ENCODE measurements around the gene BEGAIN. TPM values are rescaled to one million over a fixed set of nuclear protein-coding genes. Genes with fewer than 3 reads are reported as not detected.

The BEGAIN gene
- total and polyA plus RNA-seq, 12 donors: 0.20 to 4.3 (median 0.83) TPM

DNA sequence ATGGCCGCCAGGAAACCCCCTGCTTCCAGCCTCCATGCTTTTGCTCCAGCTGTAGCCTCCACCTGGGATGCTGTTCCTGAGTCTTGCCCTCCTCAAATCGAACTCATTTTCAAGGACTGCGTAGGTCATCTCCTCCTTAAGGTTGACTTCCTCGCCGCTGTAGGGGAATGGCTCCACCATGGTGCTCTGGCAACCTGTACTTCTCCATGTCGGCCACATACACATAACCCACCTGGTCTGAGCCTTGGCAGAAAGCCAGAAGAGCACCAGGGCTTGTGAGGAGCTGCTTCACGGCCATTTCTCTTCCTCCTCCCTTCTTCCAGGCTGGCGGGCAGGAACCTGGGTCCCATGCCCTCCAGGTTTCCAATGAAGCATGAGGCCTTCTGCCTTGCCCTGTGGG is 36.7 kb upstream of the BEGAIN start:
- intact Hi-C loops (cut with DNase I): no loop called here
- Histone ChIP-seq H3K27ac (no peak overlapping the region), H3K4me3 (no peak overlapping the region), H3K36me3 (no peaks in the 10 kb centered on the region), H3K27me3 (peaks cover 0 to 82% (median 61%) of the 10 kb centered on the region in 7 donors), H3K4me1 (peaks cover 0 to 15% (median 6%) of the 10 kb centered on the region in 9 donors), H3K9me3 (peaks cover 0 to 17% (median 0%) of the 10 kb centered on the region in 11 donors)
- DNase-seq (no peak), ATAC-seq (no peak)
- 87% methylated on average over 8 of the region's 8 CpGs for WGBS, 2 donors
- TF ChIP-seq CTCF (IDR thresholded peaks at IDR 0.05): no peak

- Histone ChIP-seq H3K27me3 (peaks cover 0 to 82% (median 57%) of the 10 kb centered on the region in 7 donors), H3K9me3 (peaks cover 0 to 17% (median 0%) of the 10 kb centered on the region in 11 donors), H3K4me3 (no peak overlapping the region), H3K4me1 (peaks cover 0 to 19% (median 10%) of the 10 kb centered on the region in 9 donors), H3K36me3 (no peaks in the 10 kb centered on the region), H3K27ac (no peak overlapping the region)
- ATAC-seq (no peak), DNase-seq (no peak)
- intact Hi-C loops (cut with DNase I): no loop called here
- WGBS, 2 donors: 85% methylated on average over 1 of the region's 1 CpG
- no peak for TF ChIP-seq CTCF (IDR thresholded peaks at IDR 0.05)
Measured at GRCh38 chr14:100623557-100623956, 36.3 kb upstream of the BEGAIN start.

GRCh38 chr14:100622708-100623485 is 35.7 kb upstream of the BEGAIN start:
- Histone ChIP-seq H3K9me3 (peaks cover 0 to 17% (median 0%) of the 10 kb centered on the region in 11 donors), H3K36me3 (no peaks in the 10 kb centered on the region), H3K4me3 (no peak overlapping the region), H3K27ac (no peak overlapping the region), H3K27me3 (peaks cover 0 to 87% (median 57%) of the 10 kb centered on the region in 7 donors), H3K4me1 (peaks cover 0 to 26% (median 16%) of the 10 kb centered on the region in 9 donors)
- TF ChIP-seq CTCF (IDR thresholded peaks at IDR 0.05): no peak
- no peak for ATAC-seq
- DNase-seq: no peak
- intact Hi-C loops (cut with DNase I): no loop called here
- 75% methylated on average over 22 of the region's 22 CpGs for WGBS, 2 donors

DNA sequence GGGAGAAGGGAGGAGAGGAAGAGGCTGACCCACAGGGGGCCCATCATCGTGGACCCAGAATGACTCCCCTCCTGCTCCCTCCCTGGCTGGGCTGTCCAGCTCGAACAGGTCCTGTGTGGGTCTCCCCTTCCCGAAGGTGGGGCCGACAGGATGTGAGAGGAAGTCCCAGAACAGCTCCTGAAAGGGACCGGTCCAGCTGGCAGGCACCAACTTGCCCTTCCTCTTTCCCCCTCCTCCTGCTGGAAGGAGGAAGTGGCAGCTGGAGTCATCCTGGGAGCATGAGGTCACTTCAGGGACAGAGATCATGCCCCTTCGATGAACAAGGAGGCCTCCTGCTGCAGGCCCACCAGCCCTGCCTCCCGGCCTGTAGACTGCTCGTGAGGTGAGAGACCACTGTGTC is 35.0 kb upstream of the BEGAIN start:
- Histone ChIP-seq H3K9me3 (peaks cover 0 to 17% (median 0%) of the 10 kb centered on the region in 11 donors), H3K36me3 (no peaks in the 10 kb centered on the region), H3K27ac (no peak overlapping the region), H3K4me1 (peaks cover 4 to 33% (median 21%) of the 10 kb centered on the region in 9 donors), H3K27me3 (peaks cover 0 to 90% (median 64%) of the 10 kb centered on the region in 7 donors), H3K4me3 (no peak overlapping the region)
- ATAC-seq (peak in 5 of 8 donors; percentile 18 to 49 (median 24)), DNase-seq (no peak)
- 36 to 43% methylated on average over 8 of the region's 8 CpGs for WGBS, 2 donors
- no peak for TF ChIP-seq CTCF (IDR thresholded peaks at IDR 0.05)
- intact Hi-C loops (cut with DNase I): no loop called here
